GM12872 (cell line): ENCODE results near the gene MAP3K5.

ENCODE experiments used
- CTCF ChIP-seq: IDR thresholded peaks from 3 replicates; pipeline ENCODE4 v1.5.1; 2011; ENCODE audit warnings: low read depth, mild to moderate bottlenecking, low read length, moderate library complexity; ENCODE audit not compliant: insufficient read depth

MAP3K5 gene

GRCh38 chr6:136682292-136682691, 110.0 kb downstream of the MAP3K5 start:
- no peak for TF ChIP-seq CTCF

- TF ChIP-seq CTCF = no peak
Measured at GRCh38 chr6:136677822-136678221, 114.5 kb downstream of the MAP3K5 start.

GRCh38 chr6:136677344-136677743, 114.9 kb downstream of the MAP3K5 start:
- no peak for TF ChIP-seq CTCF

- no peak for TF ChIP-seq CTCF
Measured at GRCh38 chr6:136676075-136676474, 116.2 kb downstream of the MAP3K5 start.

GRCh38 chr6:136673571-136673970, 118.7 kb downstream of the MAP3K5 start:
- no peak for TF ChIP-seq CTCF

GRCh38 chr6:136672144-136672543, 120.1 kb downstream of the MAP3K5 start:
- TF ChIP-seq CTCF = no peak

- TF ChIP-seq CTCF = no peak
Measured at GRCh38 chr6:136669299-136669699, 123.0 kb downstream of the MAP3K5 start.

- TF ChIP-seq CTCF = no peak
Measured at GRCh38 chr6:136668571-136668970, 123.7 kb downstream of the MAP3K5 start.
